ENCODE measurements around the gene RRBP1. TPM values are rescaled to one million over a fixed set of nuclear protein-coding genes. Genes with fewer than 3 reads are reported as not detected.

The RRBP1 gene
- total RNA-seq, 2 donors from 2014 or later = 402 to 509 TPM

- Histone ChIP-seq H3K27me3 (no peaks in the 10 kb centered on the region), H3K9ac (ENCODE audit: low read depth in 2 of 2, low read length in 2 of 2) (no peak overlapping the region), H3K27ac (no peak overlapping the region), H3K4me1 (no peaks in the 10 kb centered on the region), H3K4me3 (no peak overlapping the region), H3K36me3 (peaks cover 50% of the 10 kb centered on the region), H3K9me3 (no peaks in the 10 kb centered on the region)
- intact Hi-C loops (cut with DNase I) = no loop called here
- no peak for TF ChIP-seq CTCF (IDR thresholded peaks at IDR 0.05)
- no peak for DNase-seq
Observed at GRCh38 chr20:17637413-17637780, 44.6 kb downstream of the RRBP1 start.

GRCh38 chr20:17636523-17637412, 45.3 kb downstream of the RRBP1 start:
- DNase-seq = no peak

GRCh38 chr20:17635332-17636244, 46.5 kb downstream of the RRBP1 start:
- Histone ChIP-seq H3K4me3 (no peak overlapping the region), H3K36me3 (peaks cover 38% of the 10 kb centered on the region), H3K4me1 (no peaks in the 10 kb centered on the region), H3K9me3 (no peaks in the 10 kb centered on the region), H3K27ac (no peak overlapping the region), H3K9ac (ENCODE audit: low read depth in 2 of 2, low read length in 2 of 2) (no peak overlapping the region), H3K27me3 (no peaks in the 10 kb centered on the region)
- no peak for TF ChIP-seq CTCF (IDR thresholded peaks at IDR 0.05)
- no peak for DNase-seq
- intact Hi-C loops (cut with DNase I) = no loop called here

More at GRCh38 chr20:17636523-17637412, 45.3 kb downstream of the RRBP1 start:
- H3K9me3 ChIP-seq = no peaks in the 10 kb centered on the region
- no peak overlapping the region for H3K9ac ChIP-seq (ENCODE audit: low read depth in 2 of 2, low read length in 2 of 2)
- no peak for TF ChIP-seq CTCF (IDR thresholded peaks at IDR 0.05)
- no peaks in the 10 kb centered on the region for H3K27me3 ChIP-seq
- H3K4me1 ChIP-seq = no peaks in the 10 kb centered on the region
- H3K36me3 ChIP-seq = peaks cover 45% of the 10 kb centered on the region
- no peak overlapping the region for H3K27ac ChIP-seq
- no peak overlapping the region for H3K4me3 ChIP-seq
- intact Hi-C loops (cut with DNase I) = no loop called here

GRCh38 chr20:17634661-17635331, 47.2 kb downstream of the RRBP1 start:
- no peak overlapping the region for H3K9ac ChIP-seq (ENCODE audit: low read depth in 2 of 2, low read length in 2 of 2)
- H3K27me3 ChIP-seq = no peaks in the 10 kb centered on the region
- DNase-seq = no peak
- intact Hi-C loops (cut with DNase I) = no loop called here
- peaks cover 41% of the 10 kb centered on the region for H3K36me3 ChIP-seq
- no peak for TF ChIP-seq CTCF (IDR thresholded peaks at IDR 0.05)
- H3K9me3 ChIP-seq = no peaks in the 10 kb centered on the region
- H3K4me3 ChIP-seq = no peak overlapping the region
- H3K27ac ChIP-seq = no peak overlapping the region
- H3K4me1 ChIP-seq = no peaks in the 10 kb centered on the region

GRCh38 chr20:17633850-17634500, 48.1 kb downstream of the RRBP1 start:
- TF ChIP-seq CTCF (IDR thresholded peaks at IDR 0.05) = no peak
- no peaks in the 10 kb centered on the region for H3K27me3 ChIP-seq
- H3K27ac ChIP-seq = no peak overlapping the region
- H3K4me3 ChIP-seq = no peak overlapping the region
- H3K9me3 ChIP-seq = no peaks in the 10 kb centered on the region
- DNase-seq = no peak
- no peak overlapping the region for H3K9ac ChIP-seq (ENCODE audit: low read depth in 2 of 2, low read length in 2 of 2)
- H3K4me1 ChIP-seq = no peaks in the 10 kb centered on the region
- intact Hi-C loops (cut with DNase I) = no loop called here
- H3K36me3 ChIP-seq = peaks cover 44% of the 10 kb centered on the region

Data from colonic mucosa (tissue), 4 donors.